ENCODE data around the gene CCNT1.

CCNT1 gene

DNA sequence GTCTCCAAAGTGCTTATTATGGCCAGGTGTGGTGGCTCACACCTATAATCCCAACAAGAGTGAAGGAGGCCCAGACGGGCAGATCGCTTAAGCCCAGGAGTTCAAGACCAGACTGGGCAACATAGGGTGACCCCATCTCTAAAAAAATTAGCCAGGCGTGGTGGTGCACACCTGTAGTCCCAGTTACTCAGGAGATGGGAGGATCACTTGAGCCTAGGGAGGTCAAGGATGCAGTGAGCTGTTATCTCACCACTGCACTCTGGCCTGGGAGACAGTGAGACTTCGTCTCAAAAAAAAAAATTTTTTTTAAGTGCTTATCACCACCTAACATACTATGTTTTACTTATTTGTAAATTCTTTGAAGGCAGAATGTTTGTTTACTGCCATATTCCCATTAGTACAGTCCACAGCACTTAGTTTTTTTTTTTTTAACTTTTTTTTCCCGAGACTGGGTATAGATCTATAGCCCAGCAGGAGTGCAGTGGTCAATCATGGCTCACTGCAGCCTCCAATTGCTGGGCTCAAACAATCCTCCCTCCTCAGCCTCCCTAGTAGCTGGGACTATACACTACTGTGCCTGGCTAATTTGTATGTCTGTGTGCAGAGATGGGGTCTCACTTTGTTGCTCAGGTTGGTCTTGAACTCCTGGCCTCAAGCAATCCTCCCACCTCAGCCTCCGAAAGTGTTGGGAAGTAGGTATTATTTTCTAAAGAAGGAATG is 29.7 kb downstream of the CCNT1 start:
- H4K20me1 ChIP-seq (ENCODE audit: control insufficient read depth, insufficient read depth, low read depth, low read length) = peaks cover 10% of the 10 kb centered on the region; the same call in 1 of the 2 replicates
- H3K4me2 ChIP-seq (ENCODE audit: low read length) = no peak overlapping the region
- TF ChIP-seq, protein P1, sequence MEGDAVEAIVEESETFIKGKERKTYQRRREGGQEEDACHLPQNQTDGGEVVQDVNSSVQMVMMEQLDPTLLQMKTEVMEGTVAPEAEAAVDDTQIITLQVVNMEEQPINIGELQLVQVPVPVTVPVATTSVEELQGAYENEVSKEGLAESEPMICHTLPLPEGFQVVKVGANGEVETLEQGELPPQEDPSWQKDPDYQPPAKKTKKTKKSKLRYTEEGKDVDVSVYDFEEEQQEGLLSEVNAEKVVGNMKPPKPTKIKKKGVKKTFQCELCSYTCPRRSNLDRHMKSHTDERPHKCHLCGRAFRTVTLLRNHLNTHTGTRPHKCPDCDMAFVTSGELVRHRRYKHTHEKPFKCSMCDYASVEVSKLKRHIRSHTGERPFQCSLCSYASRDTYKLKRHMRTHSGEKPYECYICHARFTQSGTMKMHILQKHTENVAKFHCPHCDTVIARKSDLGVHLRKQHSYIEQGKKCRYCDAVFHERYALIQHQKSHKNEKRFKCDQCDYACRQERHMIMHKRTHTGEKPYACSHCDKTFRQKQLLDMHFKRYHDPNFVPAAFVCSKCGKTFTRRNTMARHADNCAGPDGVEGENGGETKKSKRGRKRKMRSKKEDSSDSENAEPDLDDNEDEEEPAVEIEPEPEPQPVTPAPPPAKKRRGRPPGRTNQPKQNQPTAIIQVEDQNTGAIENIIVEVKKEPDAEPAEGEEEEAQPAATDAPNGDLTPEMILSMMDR (IDR thresholded peaks at IDR 0.05; ENCODE audit: low read depth, low read length, poor library complexity, severe bottlenecking) = no peak
- no peak for TF ChIP-seq EZH2phosphoT487 (IDR thresholded peaks at IDR 0.05; ENCODE audit: borderline replicate concordance, low read length)

DNA sequence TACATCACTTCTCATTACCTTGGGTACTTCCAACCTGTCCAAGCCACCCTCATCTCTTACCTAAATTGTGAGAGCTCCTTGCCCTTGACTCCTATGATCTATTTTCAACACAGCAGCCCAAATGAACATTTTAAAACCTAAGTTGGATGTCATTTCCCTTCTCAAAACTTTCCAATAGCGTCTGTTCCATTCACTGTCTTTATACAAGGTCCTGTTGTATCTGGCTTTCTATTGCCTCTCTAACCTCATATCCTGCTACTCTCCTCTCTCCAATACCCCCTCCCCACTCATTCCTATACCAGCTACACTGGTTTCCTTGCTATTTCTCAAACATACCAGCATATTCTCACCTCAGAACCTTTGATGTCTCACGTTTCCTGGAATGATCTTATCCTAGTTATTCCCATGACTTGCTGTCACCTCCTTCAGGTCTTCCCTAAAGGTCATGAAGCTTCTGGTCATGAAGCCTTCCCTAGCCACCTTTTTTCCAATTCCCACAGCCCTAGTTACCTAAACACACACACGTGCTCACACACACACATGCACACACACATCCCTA is 30.4 kb downstream of the CCNT1 start:
- H3K9me3 ChIP-seq (ENCODE audit: control insufficient read depth, insufficient read depth, low read length) = no peaks in the 10 kb centered on the region
- peaks cover 6% of the 10 kb centered on the region for H3F3A ChIP-seq (ENCODE audit: control insufficient read depth, insufficient read depth)
- peaks cover 19% of the 10 kb centered on the region for H3K79me2 ChIP-seq (ENCODE audit: control insufficient read depth, low read length)
- H3K27ac ChIP-seq (ENCODE audit: low read depth, low read length) = no peak overlapping the region
- peaks cover 9% of the 10 kb centered on the region; the same call in 1 of the 2 replicates for H4K20me1 ChIP-seq (ENCODE audit: control insufficient read depth, insufficient read depth, low read depth, low read length)
- H3K9me2 ChIP-seq (replicated peaks; ENCODE audit: control insufficient read depth, low read length) = no peaks in the 10 kb centered on the region
- no peaks in the 10 kb centered on the region for H3K27me3 ChIP-seq (ENCODE audit: control insufficient read depth, low read length)
- TF ChIP-seq, protein P1 (IDR thresholded peaks at IDR 0.05; ENCODE audit: low read depth, low read length, poor library complexity, severe bottlenecking) = no peak
- no peak for TF ChIP-seq EZH2phosphoT487 (IDR thresholded peaks at IDR 0.05; ENCODE audit: borderline replicate concordance, low read length)
- no peak overlapping the region for H3K4me2 ChIP-seq (ENCODE audit: low read length)
- H3K4me3 ChIP-seq (ENCODE audit: low read length) = no peak overlapping the region
- H3K4me1 ChIP-seq (ENCODE audit: control insufficient read depth, low read length) = 0 out of 2 replicates have a peak, but pooled peaks cover 5% of the 10 kb centered on the region
- peaks cover 43% of the 10 kb centered on the region for H3K36me3 ChIP-seq (ENCODE audit: control insufficient read depth, low read length)

More for the DNA sequence above, 29.7 kb downstream of the CCNT1 start:
- Histone ChIP-seq H3F3A (ENCODE audit: control insufficient read depth, insufficient read depth) (peaks cover 6% of the 10 kb centered on the region), H3K4me1 (ENCODE audit: control insufficient read depth, low read length) (0 out of 2 replicates have a peak, but pooled peaks cover 5% of the 10 kb centered on the region), H3K9me2 (replicated peaks; ENCODE audit: control insufficient read depth, low read length) (no peaks in the 10 kb centered on the region), H3K36me3 (ENCODE audit: control insufficient read depth, low read length) (peaks cover 43% of the 10 kb centered on the region), H3K27ac (ENCODE audit: low read depth, low read length) (no peak overlapping the region), H3K9me3 (ENCODE audit: control insufficient read depth, insufficient read depth, low read length) (no peaks in the 10 kb centered on the region), H3K27me3 (ENCODE audit: control insufficient read depth, low read length) (no peaks in the 10 kb centered on the region), H3K79me2 (ENCODE audit: control insufficient read depth, low read length) (peaks cover 19% of the 10 kb centered on the region), H3K4me3 (ENCODE audit: low read length) (no peak overlapping the region)

DNA sequence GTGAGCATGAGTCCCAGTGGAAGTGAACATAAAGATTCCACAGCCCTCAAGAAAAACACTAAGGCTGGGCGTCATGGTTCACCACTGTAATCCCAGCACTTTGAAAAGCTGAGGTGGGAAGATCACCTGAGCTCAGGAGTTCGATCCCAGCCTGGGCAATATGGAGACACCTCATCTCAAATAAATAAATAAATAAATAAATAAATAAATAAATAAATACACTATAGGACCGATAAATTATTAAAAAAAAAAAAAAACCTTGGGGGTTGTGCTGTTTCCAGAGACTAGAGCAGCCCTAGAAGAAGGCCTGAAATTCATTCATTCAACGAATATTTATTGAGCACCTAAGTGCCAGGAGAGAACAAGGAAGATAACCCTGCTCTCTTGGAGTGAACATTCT is 33.0 kb downstream of the CCNT1 start:
- H3K79me2 ChIP-seq (ENCODE audit: control insufficient read depth, low read length) = peaks cover 36% of the 10 kb centered on the region
- peaks cover 42% of the 10 kb centered on the region for H3K36me3 ChIP-seq (ENCODE audit: control insufficient read depth, low read length)
- TF ChIP-seq EZH2phosphoT487 (IDR thresholded peaks at IDR 0.05; ENCODE audit: borderline replicate concordance, low read length) = no peak
- TF ChIP-seq, protein P1 (IDR thresholded peaks at IDR 0.05; ENCODE audit: low read depth, low read length, poor library complexity, severe bottlenecking) = no peak
- no peaks in the 10 kb centered on the region for H3K9me2 ChIP-seq (replicated peaks; ENCODE audit: control insufficient read depth, low read length)
- peaks cover 28% of the 10 kb centered on the region for H3K4me1 ChIP-seq (ENCODE audit: control insufficient read depth, low read length)
- peaks cover 15% of the 10 kb centered on the region; the same call in 1 of the 2 replicates for H4K20me1 ChIP-seq (ENCODE audit: control insufficient read depth, insufficient read depth, low read depth, low read length)
- H3K4me2 ChIP-seq (ENCODE audit: low read length) = no peak overlapping the region
- H3K9me3 ChIP-seq (ENCODE audit: control insufficient read depth, insufficient read depth, low read length) = no peaks in the 10 kb centered on the region
- H3K27me3 ChIP-seq (ENCODE audit: control insufficient read depth, low read length) = no peaks in the 10 kb centered on the region
- H3K27ac ChIP-seq (ENCODE audit: low read depth, low read length) = no peak overlapping the region
- no peak overlapping the region for H3K4me3 ChIP-seq (ENCODE audit: low read length)
- peaks cover 6% of the 10 kb centered on the region for H3F3A ChIP-seq (ENCODE audit: control insufficient read depth, insufficient read depth)

Data from DOHH2 (cell line).